WTC11 (cell line): Measurements from ENCODE around the gene RAI1. TPM values are rescaled to one million over a fixed set of nuclear protein-coding genes. Genes with fewer than 3 reads are reported as not detected.

Experiments
- CREM ChIP-seq: sonication (generic); formaldehyde crosslinking; IDR thresholded peaks from 2 replicates; pipeline ENCODE4 v1.8.1; 2022; ENCODE audit warnings: mild to moderate bottlenecking, missing genetic modification reagents, moderate library complexity
- ETV6 ChIP-seq: sonication (generic); formaldehyde crosslinking; IDR thresholded peaks from 2 replicates; pipeline ENCODE4 v1.8.1; 2022; ENCODE audit warnings: mild to moderate bottlenecking, missing genetic modification reagents
- KAT7 ChIP-seq: sonication (generic); formaldehyde crosslinking; IDR thresholded peaks from 2 replicates; pipeline ENCODE4 v1.8.1; 2023; ENCODE audit warnings: missing genetic modification reagents, mild to moderate bottlenecking, borderline replicate concordance
- MAX ChIP-seq: sonication (generic); formaldehyde crosslinking; IDR thresholded peaks from 2 replicates; pipeline ENCODE4 v1.8.0; 2022; ENCODE audit warnings: mild to moderate bottlenecking, missing genetic modification reagents
- NFE2L1 ChIP-seq: sonication (generic); formaldehyde crosslinking; IDR thresholded peaks from 2 replicates; pipeline ENCODE4 v1.8.1; 2023; ENCODE audit warnings: missing genetic modification reagents
- NFYB ChIP-seq: sonication (generic); formaldehyde crosslinking; conservative IDR thresholded peaks from 2 replicates; pipeline ENCODE4 v1.8.0; 2022; ENCODE audit warnings: low read depth, missing genetic modification reagents
- TP53 ChIP-seq: sonication (generic); formaldehyde crosslinking; IDR thresholded peaks from 2 replicates; pipeline ENCODE4 v1.8.1; 2023; ENCODE audit warnings: mild to moderate bottlenecking, missing genetic modification reagents
- USF1 ChIP-seq: sonication (generic); formaldehyde crosslinking; IDR thresholded peaks from 2 replicates; pipeline ENCODE4 v1.8.0; 2022; ENCODE audit warnings: mild to moderate bottlenecking, missing genetic modification reagents
- USF2 ChIP-seq: sonication (generic); formaldehyde crosslinking; IDR thresholded peaks from 2 replicates; pipeline ENCODE4 v1.8.1; 2023; ENCODE audit warnings: mild to moderate bottlenecking, missing genetic modification reagents, moderate library complexity
- ZNF138 ChIP-seq: sonication (generic); formaldehyde crosslinking; conservative IDR thresholded peaks from 2 replicates; pipeline ENCODE4 v1.8.1; 2022; ENCODE audit warnings: mild to moderate bottlenecking, moderate library complexity, missing genetic modification reagents
- total RNA-seq: library from RNA; stranded (reverse); gene quantifications from 3 replicates; pipeline ENCODE4 v1.2.3, GENCODE V29; 2021
- TF ChIP-seq, protein P1 (sequence below): sonication (generic); formaldehyde crosslinking; IDR thresholded peaks from 2 replicates; pipeline ENCODE4 v1.8.0; 2023; ENCODE audit warnings: missing genetic modification reagents, mild to moderate bottlenecking, borderline replicate concordance
- TF ChIP-seq, protein P2 (sequence below): sonication (generic); formaldehyde crosslinking; IDR thresholded peaks from 2 replicates; pipeline ENCODE4 v1.8.1; 2022; ENCODE audit warnings: low read depth, missing genetic modification reagents, borderline replicate concordance
- TF ChIP-seq, protein P3 (sequence below): sonication (generic); formaldehyde crosslinking; IDR thresholded peaks from 2 replicates; pipeline ENCODE4 v1.8.1; 2023; ENCODE audit warnings: mild to moderate bottlenecking, missing genetic modification reagents, borderline replicate concordance
- TF ChIP-seq, protein P4 (sequence below): sonication (generic); formaldehyde crosslinking; IDR thresholded peaks from 2 replicates; pipeline ENCODE4 v1.8.0; 2022; ENCODE audit warnings: mild to moderate bottlenecking, missing genetic modification reagents
- TF ChIP-seq, protein P5 (sequence below): fragments of 250-450 bp; sonication (Bioruptor Pico); conservative IDR thresholded peaks from 2 replicates; pipeline ENCODE4 v1.9.0; 2021; ENCODE audit warnings: mild to moderate bottlenecking
- TF ChIP-seq, protein P6 (sequence below): fragments of 250-450 bp; sonication (Bioruptor Pico); IDR thresholded peaks from 2 replicates; pipeline ENCODE4 v1.9.0; 2021; ENCODE audit warnings: mild to moderate bottlenecking
- TF ChIP-seq, protein P7 (sequence below): sonication (generic); formaldehyde crosslinking; IDR thresholded peaks from 2 replicates; pipeline ENCODE4 v1.8.1; 2023; ENCODE audit warnings: mild to moderate bottlenecking, moderate library complexity, missing genetic modification reagents

Gene RAI1
- total RNA-seq, 1 experiment from 2014 or later: 12.7 TPM

DNA sequence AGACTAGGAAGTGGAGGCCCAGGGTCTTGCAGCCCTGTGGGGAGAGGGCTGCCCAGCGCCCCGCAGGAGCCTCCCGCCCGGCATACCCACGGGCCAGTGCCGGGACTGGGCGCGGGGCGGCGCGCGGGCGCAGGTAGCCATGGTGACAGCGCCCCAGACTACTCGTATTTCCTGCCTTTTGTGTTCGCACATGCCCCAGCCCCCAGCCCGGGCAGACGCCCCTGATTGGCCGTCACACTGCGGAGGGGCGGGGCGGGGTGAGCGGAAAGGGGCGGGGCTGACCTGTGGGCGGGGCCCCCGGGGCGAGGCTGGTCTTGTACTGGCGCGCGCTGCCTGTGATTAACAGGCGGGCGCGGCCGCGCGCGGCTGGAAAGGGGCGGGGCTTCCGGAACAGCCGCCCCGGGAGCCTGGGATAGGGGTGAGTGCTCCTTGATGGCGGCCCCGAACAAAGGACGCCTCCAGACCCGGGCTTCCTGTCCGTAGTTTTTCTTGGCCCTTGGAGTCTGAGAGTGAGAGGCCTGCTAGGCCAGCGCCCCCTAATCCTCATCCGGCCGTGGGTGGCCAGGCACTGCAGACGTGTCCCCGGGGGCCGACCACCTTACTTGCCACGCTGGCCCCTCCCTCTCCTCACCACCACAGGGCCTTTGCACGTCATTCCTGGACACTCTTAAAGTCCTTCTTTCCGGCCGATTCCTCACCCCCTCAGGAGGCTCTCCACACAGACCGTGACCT is 71.0 kb downstream of the RAI1 start (continued):
- TF ChIP-seq, protein P1, sequence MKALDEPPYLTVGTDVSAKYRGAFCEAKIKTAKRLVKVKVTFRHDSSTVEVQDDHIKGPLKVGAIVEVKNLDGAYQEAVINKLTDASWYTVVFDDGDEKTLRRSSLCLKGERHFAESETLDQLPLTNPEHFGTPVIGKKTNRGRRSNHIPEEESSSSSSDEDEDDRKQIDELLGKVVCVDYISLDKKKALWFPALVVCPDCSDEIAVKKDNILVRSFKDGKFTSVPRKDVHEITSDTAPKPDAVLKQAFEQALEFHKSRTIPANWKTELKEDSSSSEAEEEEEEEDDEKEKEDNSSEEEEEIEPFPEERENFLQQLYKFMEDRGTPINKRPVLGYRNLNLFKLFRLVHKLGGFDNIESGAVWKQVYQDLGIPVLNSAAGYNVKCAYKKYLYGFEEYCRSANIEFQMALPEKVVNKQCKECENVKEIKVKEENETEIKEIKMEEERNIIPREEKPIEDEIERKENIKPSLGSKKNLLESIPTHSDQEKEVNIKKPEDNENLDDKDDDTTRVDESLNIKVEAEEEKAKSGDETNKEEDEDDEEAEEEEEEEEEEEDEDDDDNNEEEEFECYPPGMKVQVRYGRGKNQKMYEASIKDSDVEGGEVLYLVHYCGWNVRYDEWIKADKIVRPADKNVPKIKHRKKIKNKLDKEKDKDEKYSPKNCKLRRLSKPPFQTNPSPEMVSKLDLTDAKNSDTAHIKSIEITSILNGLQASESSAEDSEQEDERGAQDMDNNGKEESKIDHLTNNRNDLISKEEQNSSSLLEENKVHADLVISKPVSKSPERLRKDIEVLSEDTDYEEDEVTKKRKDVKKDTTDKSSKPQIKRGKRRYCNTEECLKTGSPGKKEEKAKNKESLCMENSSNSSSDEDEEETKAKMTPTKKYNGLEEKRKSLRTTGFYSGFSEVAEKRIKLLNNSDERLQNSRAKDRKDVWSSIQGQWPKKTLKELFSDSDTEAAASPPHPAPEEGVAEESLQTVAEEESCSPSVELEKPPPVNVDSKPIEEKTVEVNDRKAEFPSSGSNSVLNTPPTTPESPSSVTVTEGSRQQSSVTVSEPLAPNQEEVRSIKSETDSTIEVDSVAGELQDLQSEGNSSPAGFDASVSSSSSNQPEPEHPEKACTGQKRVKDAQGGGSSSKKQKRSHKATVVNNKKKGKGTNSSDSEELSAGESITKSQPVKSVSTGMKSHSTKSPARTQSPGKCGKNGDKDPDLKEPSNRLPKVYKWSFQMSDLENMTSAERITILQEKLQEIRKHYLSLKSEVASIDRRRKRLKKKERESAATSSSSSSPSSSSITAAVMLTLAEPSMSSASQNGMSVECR (CRISPR knock-in tag): no peak; the same call in 1 of the 2 replicates
- TF ChIP-seq, protein P2, sequence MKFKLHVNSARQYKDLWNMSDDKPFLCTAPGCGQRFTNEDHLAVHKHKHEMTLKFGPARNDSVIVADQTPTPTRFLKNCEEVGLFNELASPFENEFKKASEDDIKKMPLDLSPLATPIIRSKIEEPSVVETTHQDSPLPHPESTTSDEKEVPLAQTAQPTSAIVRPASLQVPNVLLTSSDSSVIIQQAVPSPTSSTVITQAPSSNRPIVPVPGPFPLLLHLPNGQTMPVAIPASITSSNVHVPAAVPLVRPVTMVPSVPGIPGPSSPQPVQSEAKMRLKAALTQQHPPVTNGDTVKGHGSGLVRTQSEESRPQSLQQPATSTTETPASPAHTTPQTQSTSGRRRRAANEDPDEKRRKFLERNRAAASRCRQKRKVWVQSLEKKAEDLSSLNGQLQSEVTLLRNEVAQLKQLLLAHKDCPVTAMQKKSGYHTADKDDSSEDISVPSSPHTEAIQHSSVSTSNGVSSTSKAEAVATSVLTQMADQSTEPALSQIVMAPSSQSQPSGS: no peak
- TF ChIP-seq, protein P3, sequence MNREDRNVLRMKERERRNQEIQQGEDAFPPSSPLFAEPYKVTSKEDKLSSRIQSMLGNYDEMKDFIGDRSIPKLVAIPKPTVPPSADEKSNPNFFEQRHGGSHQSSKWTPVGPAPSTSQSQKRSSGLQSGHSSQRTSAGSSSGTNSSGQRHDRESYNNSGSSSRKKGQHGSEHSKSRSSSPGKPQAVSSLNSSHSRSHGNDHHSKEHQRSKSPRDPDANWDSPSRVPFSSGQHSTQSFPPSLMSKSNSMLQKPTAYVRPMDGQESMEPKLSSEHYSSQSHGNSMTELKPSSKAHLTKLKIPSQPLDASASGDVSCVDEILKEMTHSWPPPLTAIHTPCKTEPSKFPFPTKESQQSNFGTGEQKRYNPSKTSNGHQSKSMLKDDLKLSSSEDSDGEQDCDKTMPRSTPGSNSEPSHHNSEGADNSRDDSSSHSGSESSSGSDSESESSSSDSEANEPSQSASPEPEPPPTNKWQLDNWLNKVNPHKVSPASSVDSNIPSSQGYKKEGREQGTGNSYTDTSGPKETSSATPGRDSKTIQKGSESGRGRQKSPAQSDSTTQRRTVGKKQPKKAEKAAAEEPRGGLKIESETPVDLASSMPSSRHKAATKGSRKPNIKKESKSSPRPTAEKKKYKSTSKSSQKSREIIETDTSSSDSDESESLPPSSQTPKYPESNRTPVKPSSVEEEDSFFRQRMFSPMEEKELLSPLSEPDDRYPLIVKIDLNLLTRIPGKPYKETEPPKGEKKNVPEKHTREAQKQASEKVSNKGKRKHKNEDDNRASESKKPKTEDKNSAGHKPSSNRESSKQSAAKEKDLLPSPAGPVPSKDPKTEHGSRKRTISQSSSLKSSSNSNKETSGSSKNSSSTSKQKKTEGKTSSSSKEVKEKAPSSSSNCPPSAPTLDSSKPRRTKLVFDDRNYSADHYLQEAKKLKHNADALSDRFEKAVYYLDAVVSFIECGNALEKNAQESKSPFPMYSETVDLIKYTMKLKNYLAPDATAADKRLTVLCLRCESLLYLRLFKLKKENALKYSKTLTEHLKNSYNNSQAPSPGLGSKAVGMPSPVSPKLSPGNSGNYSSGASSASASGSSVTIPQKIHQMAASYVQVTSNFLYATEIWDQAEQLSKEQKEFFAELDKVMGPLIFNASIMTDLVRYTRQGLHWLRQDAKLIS (CRISPR knock-in tag): no peak
- TF ChIP-seq, protein P4, sequence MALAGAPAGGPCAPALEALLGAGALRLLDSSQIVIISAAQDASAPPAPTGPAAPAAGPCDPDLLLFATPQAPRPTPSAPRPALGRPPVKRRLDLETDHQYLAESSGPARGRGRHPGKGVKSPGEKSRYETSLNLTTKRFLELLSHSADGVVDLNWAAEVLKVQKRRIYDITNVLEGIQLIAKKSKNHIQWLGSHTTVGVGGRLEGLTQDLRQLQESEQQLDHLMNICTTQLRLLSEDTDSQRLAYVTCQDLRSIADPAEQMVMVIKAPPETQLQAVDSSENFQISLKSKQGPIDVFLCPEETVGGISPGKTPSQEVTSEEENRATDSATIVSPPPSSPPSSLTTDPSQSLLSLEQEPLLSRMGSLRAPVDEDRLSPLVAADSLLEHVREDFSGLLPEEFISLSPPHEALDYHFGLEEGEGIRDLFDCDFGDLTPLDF (CRISPR knock-in tag): no peak
- TF ChIP-seq KAT7 (no peak), NFE2L1 (CRISPR knock-in tag) (no peak), MAX (CRISPR knock-in tag) (peak; percentile 53; the same call in 1 of the 2 replicates), TP53 (no peak), ETV6 (CRISPR knock-in tag) (no peak), NFYB (CRISPR knock-in tag) (peak; percentile 81), ZNF138 (CRISPR knock-in tag) (no peak), CREM (no peak), USF2 (no peak; the same call in 1 of the 2 replicates), USF1 (CRISPR knock-in tag) (0 out of 2 replicates have a peak, but pooled peaks have one; percentile 8)
- TF ChIP-seq, protein P5, sequence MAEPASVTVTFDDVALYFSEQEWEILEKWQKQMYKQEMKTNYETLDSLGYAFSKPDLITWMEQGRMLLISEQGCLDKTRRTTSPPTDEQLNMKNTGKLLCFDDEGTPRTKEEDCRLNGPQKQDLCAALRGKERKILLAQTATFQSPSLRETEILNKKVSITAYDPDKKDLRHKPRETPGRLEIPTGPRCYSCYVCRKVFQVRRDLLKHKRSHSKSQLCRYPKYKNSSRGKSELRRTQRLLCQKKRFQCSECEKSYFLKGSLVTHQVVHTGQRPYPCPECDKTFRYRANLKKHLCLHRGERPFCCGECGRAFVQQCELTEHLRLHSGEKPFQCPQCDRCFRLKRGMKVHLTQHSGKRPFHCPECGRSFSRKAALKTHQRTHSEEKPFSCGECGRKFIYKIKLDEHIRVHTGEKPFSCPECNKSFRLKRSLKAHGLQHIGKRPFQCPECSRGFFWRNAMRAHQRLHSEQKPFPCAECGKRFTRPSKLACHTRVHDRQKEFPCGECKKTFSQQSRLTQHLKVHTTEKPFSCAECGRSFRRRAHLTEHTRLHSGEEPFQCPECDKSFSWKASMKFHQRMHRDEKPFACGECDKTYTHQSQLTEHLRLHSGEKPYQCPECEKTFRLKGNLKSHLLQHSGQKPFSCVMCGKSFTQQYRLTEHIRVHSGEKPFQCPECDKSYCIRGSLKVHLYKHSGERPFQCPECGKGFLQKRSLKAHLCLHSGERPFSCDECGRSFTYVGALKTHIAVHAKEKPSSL (CRISPR knock-in tag): no peak
- TF ChIP-seq, protein P6, sequence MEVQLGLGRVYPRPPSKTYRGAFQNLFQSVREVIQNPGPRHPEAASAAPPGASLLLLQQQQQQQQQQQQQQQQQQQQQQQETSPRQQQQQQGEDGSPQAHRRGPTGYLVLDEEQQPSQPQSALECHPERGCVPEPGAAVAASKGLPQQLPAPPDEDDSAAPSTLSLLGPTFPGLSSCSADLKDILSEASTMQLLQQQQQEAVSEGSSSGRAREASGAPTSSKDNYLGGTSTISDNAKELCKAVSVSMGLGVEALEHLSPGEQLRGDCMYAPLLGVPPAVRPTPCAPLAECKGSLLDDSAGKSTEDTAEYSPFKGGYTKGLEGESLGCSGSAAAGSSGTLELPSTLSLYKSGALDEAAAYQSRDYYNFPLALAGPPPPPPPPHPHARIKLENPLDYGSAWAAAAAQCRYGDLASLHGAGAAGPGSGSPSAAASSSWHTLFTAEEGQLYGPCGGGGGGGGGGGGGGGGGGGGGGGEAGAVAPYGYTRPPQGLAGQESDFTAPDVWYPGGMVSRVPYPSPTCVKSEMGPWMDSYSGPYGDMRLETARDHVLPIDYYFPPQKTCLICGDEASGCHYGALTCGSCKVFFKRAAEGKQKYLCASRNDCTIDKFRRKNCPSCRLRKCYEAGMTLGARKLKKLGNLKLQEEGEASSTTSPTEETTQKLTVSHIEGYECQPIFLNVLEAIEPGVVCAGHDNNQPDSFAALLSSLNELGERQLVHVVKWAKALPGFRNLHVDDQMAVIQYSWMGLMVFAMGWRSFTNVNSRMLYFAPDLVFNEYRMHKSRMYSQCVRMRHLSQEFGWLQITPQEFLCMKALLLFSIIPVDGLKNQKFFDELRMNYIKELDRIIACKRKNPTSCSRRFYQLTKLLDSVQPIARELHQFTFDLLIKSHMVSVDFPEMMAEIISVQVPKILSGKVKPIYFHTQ (CRISPR knock-in tag): no peak; the same call in 1 of the 2 replicates
- TF ChIP-seq, protein P7, sequence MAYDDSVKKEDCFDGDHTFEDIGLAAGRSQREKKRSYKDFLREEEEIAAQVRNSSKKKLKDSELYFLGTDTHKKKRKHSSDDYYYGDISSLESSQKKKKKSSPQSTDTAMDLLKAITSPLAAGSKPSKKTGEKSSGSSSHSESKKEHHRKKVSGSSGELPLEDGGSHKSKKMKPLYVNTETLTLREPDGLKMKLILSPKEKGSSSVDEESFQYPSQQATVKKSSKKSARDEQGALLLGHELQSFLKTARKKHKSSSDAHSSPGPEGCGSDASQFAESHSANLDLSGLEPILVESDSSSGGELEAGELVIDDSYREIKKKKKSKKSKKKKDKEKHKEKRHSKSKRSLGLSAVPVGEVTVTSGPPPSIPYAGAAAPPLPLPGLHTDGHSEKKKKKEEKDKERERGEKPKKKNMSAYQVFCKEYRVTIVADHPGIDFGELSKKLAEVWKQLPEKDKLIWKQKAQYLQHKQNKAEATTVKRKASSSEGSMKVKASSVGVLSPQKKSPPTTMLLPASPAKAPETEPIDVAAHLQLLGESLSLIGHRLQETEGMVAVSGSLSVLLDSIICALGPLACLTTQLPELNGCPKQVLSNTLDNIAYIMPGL (CRISPR knock-in tag): no peak
